HepG2 (cell line): ENCODE measurements around the gene ERVMER34-1. TPM values are rescaled to one million over a fixed set of nuclear protein-coding genes. Genes with fewer than 3 reads are reported as not detected.
A peak's percentile ranks its signal among the peaks of the same experiment; 100 is the strongest.

Source experiments
- ATAC-seq: fragments of 200-7000 bp; cut with Tn5 transposase; 3 replicates; pipeline ENCODE4 v1.9.1; 2020; ENCODE audit warnings: mild to moderate bottlenecking, moderate library complexity
- BruUV-seq: library from RNA; stranded (reverse); fragments of 400-500 nt; replicated peaks from 2 replicates; lab custom pipeline; 2021; lab: Mats Ljungman, UMichigan
- CTCF ChIA-PET: fragments of 300-600 bp; formaldehyde crosslinking; extraction: SDS; loops from one replicate; lab custom pipeline; 2021; ENCODE audit warnings: low total read pairs, inconsistent platforms, low intra/inter-chr PET ratio; lab: Yijun Ruan, JAX
- POLR2A ChIA-PET: fragments of 350-600 bp; sonication (Branson Sonifier 250); formaldehyde crosslinking; loops from one replicate; lab custom pipeline; 2020; ENCODE audit warnings: antibody characterized with exemption, inconsistent platforms; lab: Yijun Ruan, JAX
- DNase-seq: peaks from one replicate; pipeline ENCODE4 v3.0.0-alpha.2; 2015; ENCODE audit warnings: low spot score
- FAIRE-seq: peaks from 3 replicates; lab custom pipeline; 2011; peaks lifted over from hg19 to GRCh38; lab: Jason Lieb, UNC
- H2AFZ ChIP-seq: one replicate; pipeline ENCODE4 v1.6.1; 2011; ENCODE audit warnings: low read length, inconsistent platforms
- H3K27ac ChIP-seq: fragments of 300-600 bp; 3 replicates; pipeline ENCODE4 v1.8.0; 2011; ENCODE audit warnings: mixed run types, mild to moderate bottlenecking, mixed read lengths, low read length, inconsistent platforms; ENCODE audit not compliant: insufficient read depth; ENCODE audit errors: extremely low read length
- H3K27me3 ChIP-seq, 2 experiments: fragments of 200-600 bp in 1 of 2; 2 replicates in 1 of 2; 3 replicates in 1 of 2; pipeline versions ENCODE4 v1.6.0 to v1.8.0; 2011; ENCODE audit warnings: low read length in 2 of 2, mild to moderate bottlenecking in 2 of 2, moderate library complexity in 2 of 2, inconsistent platforms in 1 of 2; ENCODE audit not compliant: insufficient read depth in 2 of 2, control insufficient read depth in 1 of 2
- H3K36me3 ChIP-seq, 2 experiments: fragments of 200-600 bp in 1 of 2; replicated peaks in 1 of 2; 2 replicates in 1 of 2; 3 replicates in 1 of 2; pipeline versions ENCODE4 v1.5.1 to v1.8.0; 2011; ENCODE audit warnings: low read length in 2 of 2, inconsistent platforms in 1 of 2; ENCODE audit not compliant: insufficient read depth in 2 of 2, control insufficient read depth in 1 of 2
- H3K4me1 ChIP-seq: 2 replicates; pipeline ENCODE4 v1.5.1; 2012; ENCODE audit warnings: low read length, inconsistent platforms; ENCODE audit not compliant: insufficient read depth
- H3K4me2 ChIP-seq: 2 replicates; pipeline ENCODE4 v1.6.0; 2011; ENCODE audit warnings: low read depth, low read length, inconsistent platforms
- H3K4me3 ChIP-seq, 3 experiments: fragments of 200-600 bp in 1 of 3; sonication (generic), shearing (Covaris generic) in 1 of 3; replicated peaks in 1 of 3; 2 replicates each; pipeline ENCODE4 v1.5.1; 2011 to 2016; ENCODE audit warnings: low read length in 3 of 3, inconsistent platforms in 2 of 3, low read depth in 2 of 3, mild to moderate bottlenecking in 2 of 3, control low read depth in 1 of 3, mixed read lengths in 1 of 3; ENCODE audit not compliant: insufficient read depth in 1 of 3
- H3K79me2 ChIP-seq: one replicate; pipeline ENCODE4 v1.6.1; 2011; ENCODE audit warnings: low read length, inconsistent platforms; ENCODE audit not compliant: insufficient read depth
- H3K9ac ChIP-seq: 2 replicates; pipeline ENCODE4 v1.6.0; 2011; ENCODE audit warnings: mild to moderate bottlenecking, low read depth, low read length, inconsistent platforms; ENCODE audit not compliant: insufficient read depth
- H3K9me3 ChIP-seq: 2 replicates; pipeline ENCODE4 v1.5.1; 2012; ENCODE audit warnings: mild to moderate bottlenecking, low read length
- H4K20me1 ChIP-seq: 2 replicates; pipeline ENCODE4 v1.6.0; 2011; ENCODE audit warnings: inconsistent platforms, mild to moderate bottlenecking, low read length, moderate library complexity; ENCODE audit not compliant: insufficient read depth
- DMTF1 ChIP-seq: sonication (generic); formaldehyde crosslinking; IDR thresholded peaks from 2 replicates; pipeline ENCODE4 v1.4.0; 2020; ENCODE audit warnings: mild to moderate bottlenecking, missing genetic modification reagents
- FOXK2 ChIP-seq: fragments of 450-650 bp; IDR thresholded peaks from 2 replicates; pipeline ENCODE4 v1.6.1; 2016
- GABPA ChIP-seq, 2 experiments: IDR thresholded peaks; 2 replicates each; pipeline ENCODE4 v1.6.1; 2011 to 2016; ENCODE audit warnings: low read depth in 2 of 2, low read length in 1 of 2, missing biosample characterization in 1 of 2, missing genetic modification characterization in 1 of 2
- HHEX ChIP-seq: IDR thresholded peaks from 2 replicates; pipeline ENCODE4 v1.6.1; 2016; ENCODE audit warnings: control low read depth
- HOXA9 ChIP-seq: sonication (generic); formaldehyde crosslinking; IDR thresholded peaks from 2 replicates; pipeline ENCODE4 v1.8.1; 2022; ENCODE audit warnings: missing genetic modification reagents, mild to moderate bottlenecking, moderate library complexity, borderline replicate concordance
- LCORL ChIP-seq, 2 experiments: fragments of 450-650 bp in 1 of 2; sonication (generic) in 1 of 2; formaldehyde crosslinking in 1 of 2; IDR thresholded peaks; 2 replicates each; pipeline versions ENCODE4 v1.5.0 to v1.6.1; 2017 to 2020; ENCODE audit warnings: antibody characterized with exemption in 1 of 2, missing genetic modification reagents in 1 of 2
- MED13 ChIP-seq: sonication (generic); formaldehyde crosslinking; IDR thresholded peaks from 2 replicates; pipeline ENCODE4 v1.5.0; 2020; ENCODE audit warnings: missing genetic modification reagents
- PHF5A ChIP-seq: IDR thresholded peaks from one replicate; pipeline ENCODE4 v1.6.1; 2018; ENCODE audit warnings: low read depth, missing genetic modification reagents; ENCODE audit not compliant: unreplicated experiment
- PLRG1 ChIP-seq: fragments of 450-650 bp; conservative IDR thresholded peaks from 2 replicates; pipeline ENCODE4 v1.6.1; 2016
- TERF1 ChIP-seq: sonication (generic); formaldehyde crosslinking; IDR thresholded peaks from 2 replicates; pipeline ENCODE4 v1.8.0; 2022; ENCODE audit warnings: mild to moderate bottlenecking, missing genetic modification reagents, moderate library complexity
- ZBTB21 ChIP-seq: sonication (generic); formaldehyde crosslinking; IDR thresholded peaks from 2 replicates; pipeline ENCODE4 v1.4.0; 2020; ENCODE audit warnings: missing genetic modification reagents
- ZBTB7B ChIP-seq: sonication (generic); formaldehyde crosslinking; IDR thresholded peaks from 2 replicates; pipeline ENCODE4 v1.4.0; 2020; ENCODE audit warnings: missing genetic modification reagents
- ZFP90 ChIP-seq: sonication (generic); formaldehyde crosslinking; IDR thresholded peaks from 2 replicates; pipeline ENCODE4 v1.8.0; 2022; ENCODE audit warnings: missing genetic modification reagents, mild to moderate bottlenecking, inconsistent platforms, borderline replicate concordance
- ZNF12 ChIP-seq: sonication (generic); formaldehyde crosslinking; IDR thresholded peaks from 2 replicates; pipeline ENCODE4 v1.5.0; 2020; ENCODE audit warnings: missing genetic modification reagents
- ZNF501 ChIP-seq: sonication (generic); formaldehyde crosslinking; IDR thresholded peaks from 2 replicates; pipeline ENCODE4 v1.5.1; 2020; ENCODE audit warnings: mild to moderate bottlenecking, moderate library complexity, missing genetic modification reagents
- ZNF563 ChIP-seq: sonication (generic); formaldehyde crosslinking; IDR thresholded peaks from 2 replicates; pipeline ENCODE4 v1.8.0; 2022; ENCODE audit warnings: mild to moderate bottlenecking, moderate library complexity, missing genetic modification reagents
- ZNF569 ChIP-seq: sonication (generic); formaldehyde crosslinking; IDR thresholded peaks from 2 replicates; pipeline ENCODE4 v1.5.0; 2020; ENCODE audit warnings: mild to moderate bottlenecking, missing genetic modification reagents, moderate library complexity, borderline replicate concordance
- ZNF747 ChIP-seq: sonication (generic); formaldehyde crosslinking; IDR thresholded peaks from 2 replicates; pipeline ENCODE4 v1.8.1; 2023; ENCODE audit warnings: missing genetic modification reagents, mild to moderate bottlenecking, borderline replicate concordance
- ZNF883 ChIP-seq: sonication (generic); formaldehyde crosslinking; IDR thresholded peaks from 2 replicates; pipeline ENCODE4 v1.5.1; 2020; ENCODE audit warnings: mild to moderate bottlenecking, missing genetic modification reagents; ENCODE audit errors: not compliant biosample characterization
- ZSCAN21 ChIP-seq: sonication (generic); formaldehyde crosslinking; IDR thresholded peaks from 2 replicates; pipeline ENCODE4 v1.8.0; 2022; ENCODE audit warnings: mild to moderate bottlenecking, missing genetic modification reagents, moderate library complexity, borderline replicate concordance
- WGBS: methylation state at CpG from one replicate; pipeline ENCODE4 v1.1.6; 2017; ENCODE audit warnings: low lambda C conversion rate; 5-methylcytosine and 5-hydroxymethylcytosine counted together
- in situ Hi-C: cut with HindIII; loops from 2 replicates; pipeline ENCODE4 v1.10.0; 2017; ENCODE audit warnings: low pct_unique_long_range_greater_than_20kb; ENCODE audit not compliant: extremely low pct_ligation_motif_present
- intact Hi-C: fragments of 100-400 bp; cut with micrococcal nuclease; formaldehyde crosslinking; loops from one replicate; pipeline ENCODE4 v1.10.0; 2022; ENCODE audit not compliant: unreplicated experiment
- polyA plus RNA-seq, 8 experiments: library from polyadenylated mRNA; depleted of rRNA in 3 of 8; stranded (reverse) in 7 of 8; unstranded in 1 of 8; fragments of >200 nt; fragmentation: Illumina TruSeq in 4 of 8; extraction: Trizol in 4 of 8; gene quantifications; 2 replicates each; pipeline versions ENCODE4 v1.2.1 to v1.2.3, GENCODE V29; 2011 to 2016; ENCODE audit warnings: low read depth in 4 of 8, missing spikeins in 1 of 8, mixed read lengths in 1 of 8; ENCODE audit not compliant: insufficient read depth in 1 of 8
- total RNA-seq, 5 experiments: library from RNA; depleted of rRNA; stranded (reverse); fragments of >200 nt; fragmentation: Illumina TruSeq; extraction: Trizol; gene quantifications; 2 replicates each; pipeline ENCODE4 v1.2.3, GENCODE V29; 2016; ENCODE audit warnings: low read depth in 1 of 5
- TF ChIP-seq, protein P1 (sequence below): sonication (generic); formaldehyde crosslinking; IDR thresholded peaks from 2 replicates; pipeline ENCODE4 v1.4.0; 2020; ENCODE audit warnings: missing genetic modification reagents

ERVMER34-1 gene
- total and polyA plus RNA-seq, 2 of the 13 experiments (the other 11 are each of a cell fraction or from before 2014, with no cell fraction given), result 0.04 to 0.35 TPM

GRCh38 chr4:52780617-52781354 is 29.6 kb upstream of the ERVMER34-1 start:
- no peak overlapping the region for H2AFZ ChIP-seq
- no peaks in the 10 kb centered on the region for H3K9me3 ChIP-seq
- no peak for ATAC-seq
- ChIA-PET POLR2A (no interaction called here), CTCF (no interaction called here)
- WGBS, result 33% methylated on average over 4 of the region's 4 CpGs
- DNase-seq, result no peak
- no peak overlapping the region for H3K9ac ChIP-seq
- no peaks in the 10 kb centered on the region for H4K20me1 ChIP-seq
- FAIRE-seq, result no peak
- no peak overlapping the region for H3K27ac ChIP-seq
- no TSS peak for BruUV-seq
- intact Hi-C loops (no loop called here), in situ Hi-C loops (no loop called here)
- no peak overlapping the region for H3K4me3 ChIP-seq
- no peaks in the 10 kb centered on the region for H3K4me1 ChIP-seq
- H3K27me3 ChIP-seq, result no peaks in the 10 kb centered on the region
- no peak overlapping the region for H3K4me2 ChIP-seq
- H3K79me2 ChIP-seq, result no peaks in the 10 kb centered on the region
- no peaks in the 10 kb centered on the region for H3K36me3 ChIP-seq
- TF ChIP-seq FOXK2 (no peak), ZNF563 (CRISPR knock-in tag) (no peak), HHEX (CRISPR knock-in tag) (no peak), ZFP90 (CRISPR knock-in tag) (no peak), ZNF501 (CRISPR knock-in tag) (no peak), ZSCAN21 (CRISPR knock-in tag) (no peak), PLRG1 (no peak), ZNF12 (peak; percentile 91), ZBTB7B (CRISPR knock-in tag) (no peak), LCORL (IDR thresholded peaks at IDR 0.05) (no peak), LCORL (CRISPR knock-in tag; IDR thresholded peaks at IDR 0.05) (no peak), ZBTB21 (CRISPR knock-in tag) (no peak), ZNF883 (CRISPR knock-in tag) (no peak), GABPA (IDR thresholded peaks at IDR 0.05; ENCODE audit: low read depth, low read length) (no peak), GABPA (CRISPR knock-in tag; IDR thresholded peaks at IDR 0.05; ENCODE audit: low read depth) (peak; percentile 19; the same call in 1 of the 2 replicates), TERF1 (CRISPR knock-in tag) (no peak), ZNF747 (CRISPR knock-in tag) (no peak), PHF5A (CRISPR knock-in tag) (no peak), MED13 (no peak), HOXA9 (CRISPR knock-in tag) (no peak), ZNF569 (no peak), DMTF1 (CRISPR knock-in tag) (no peak)
- TF ChIP-seq, protein P1, sequence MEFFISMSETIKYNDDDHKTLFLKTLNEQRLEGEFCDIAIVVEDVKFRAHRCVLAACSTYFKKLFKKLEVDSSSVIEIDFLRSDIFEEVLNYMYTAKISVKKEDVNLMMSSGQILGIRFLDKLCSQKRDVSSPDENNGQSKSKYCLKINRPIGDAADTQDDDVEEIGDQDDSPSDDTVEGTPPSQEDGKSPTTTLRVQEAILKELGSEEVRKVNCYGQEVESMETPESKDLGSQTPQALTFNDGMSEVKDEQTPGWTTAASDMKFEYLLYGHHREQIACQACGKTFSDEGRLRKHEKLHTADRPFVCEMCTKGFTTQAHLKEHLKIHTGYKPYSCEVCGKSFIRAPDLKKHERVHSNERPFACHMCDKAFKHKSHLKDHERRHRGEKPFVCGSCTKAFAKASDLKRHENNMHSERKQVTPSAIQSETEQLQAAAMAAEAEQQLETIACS (CRISPR knock-in tag), result no peak
